Inflammatory macrophage treated with lipopolysaccharide for 4 hours (primary cell): ENCODE results near the gene TOPAZ1.
A peak's percentile ranks its signal among the peaks of the same experiment; 100 is the strongest.

Source experiments
- DNase-seq: peaks from one replicate; pipeline ENCODE4 v3.0.0-alpha.2; 2020

Gene TOPAZ1

GRCh38 chr3:44241706-44242105 lies at the start of gene TOPAZ1:
Gene TOPAZ1, plus strand, starts transcription at chr3:44241886. Its CDS starts 168 bp downstream, at chr3:44242054.
- DNase-seq: no peak

- DNase-seq: peak; percentile 67
Observed at GRCh38 chr3:44198284-44199269, 43.1 kb upstream of the TOPAZ1 start.

DNA sequence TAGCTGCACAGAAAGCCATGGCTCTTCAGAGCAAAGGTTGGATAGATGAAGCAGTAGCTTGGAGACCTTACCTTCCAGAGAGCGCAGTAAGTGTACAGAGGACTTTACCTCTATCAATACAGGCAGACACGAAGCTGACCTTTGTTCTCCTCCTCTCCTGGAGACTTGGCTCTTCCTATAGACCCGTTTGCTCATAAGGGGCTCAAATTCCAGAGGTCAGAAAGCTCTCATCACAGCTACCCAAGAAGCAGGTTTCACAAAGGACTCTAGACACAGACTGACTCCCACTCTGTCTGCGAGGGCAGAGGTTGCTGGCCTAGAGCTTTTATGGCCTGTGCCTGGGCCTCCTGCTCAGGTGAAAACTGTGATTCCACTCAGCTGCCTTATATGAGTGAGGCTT lies 35.4 kb upstream of the TOPAZ1 start:
- no peak for DNase-seq

- no peak for DNase-seq
Observed at GRCh38 chr3:44206862-44207652, 34.6 kb upstream of the TOPAZ1 start.

- no peak for DNase-seq
Observed at GRCh38 chr3:44208086-44208485, 33.6 kb upstream of the TOPAZ1 start.

GRCh38 chr3:44208568-44208967 lies 33.1 kb upstream of the TOPAZ1 start:
- no peak for DNase-seq

- DNase-seq: no peak
Observed at GRCh38 chr3:44210967-44211366, 30.7 kb upstream of the TOPAZ1 start.

DNA sequence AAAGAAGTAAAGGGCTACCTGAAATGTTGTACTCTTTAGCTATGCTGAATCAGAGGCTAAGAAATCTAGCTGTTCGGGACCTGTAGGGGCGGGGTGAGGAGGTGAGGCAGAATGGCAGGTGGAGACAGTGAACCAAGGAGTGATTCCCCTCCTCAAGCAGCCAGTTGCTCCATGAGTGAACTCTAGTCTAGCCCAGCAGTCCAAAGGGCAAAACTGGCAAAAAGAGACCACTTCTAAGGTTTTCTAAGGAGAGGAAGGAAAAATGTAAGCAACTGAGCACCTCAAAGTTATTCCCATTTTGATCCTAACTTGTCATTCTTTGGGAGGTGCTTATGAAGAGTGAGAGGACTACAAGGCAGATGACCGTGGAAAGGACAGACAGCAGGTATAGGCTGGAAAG lies 19.3 kb upstream of the TOPAZ1 start:
- no peak for DNase-seq

DNA sequence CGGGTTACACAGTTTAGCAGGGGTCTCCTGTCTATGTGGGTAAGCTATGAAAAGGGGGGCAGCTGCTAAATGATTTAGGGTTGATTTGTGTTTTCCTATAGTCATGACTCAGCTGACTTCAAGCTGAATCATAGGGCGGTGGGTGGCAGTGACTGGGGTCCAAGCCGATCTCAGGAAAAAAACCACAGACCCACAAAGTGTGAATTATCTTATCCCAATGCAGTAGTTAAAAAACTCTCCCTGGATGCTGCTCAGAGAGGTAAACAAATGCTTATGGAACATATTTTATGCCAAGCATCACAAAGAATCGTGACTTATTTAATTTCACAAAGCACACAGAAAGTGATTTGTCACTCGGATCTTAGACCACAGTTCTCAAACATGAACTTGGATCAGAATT lies 18.4 kb upstream of the TOPAZ1 start:
- no peak for DNase-seq

- no peak for DNase-seq
Observed at GRCh38 chr3:44224131-44224530, 17.6 kb upstream of the TOPAZ1 start.

DNA sequence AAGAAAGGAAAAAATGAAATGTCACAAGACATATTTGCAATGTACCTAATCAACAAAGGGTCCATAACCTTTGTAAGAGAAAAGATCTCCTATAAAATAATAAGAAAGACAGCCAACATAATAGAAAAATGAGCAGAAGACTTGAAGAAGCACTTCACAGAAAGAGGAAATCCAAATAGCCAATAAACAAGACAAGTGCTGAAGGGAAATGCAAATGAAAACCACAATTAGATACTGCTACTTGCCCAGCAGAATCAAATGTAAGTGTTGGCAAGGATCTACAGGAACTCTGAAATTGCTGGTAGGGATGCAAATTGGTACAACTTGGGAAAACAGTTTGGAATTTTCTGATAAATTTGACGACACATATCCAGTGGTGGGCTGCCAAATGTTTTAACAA lies 15.1 kb upstream of the TOPAZ1 start:
- DNase-seq: no peak

- peak; percentile 63 for DNase-seq
Observed at GRCh38 chr3:44227632-44228031, 14.1 kb upstream of the TOPAZ1 start.

- peak; percentile 48 for DNase-seq
Observed at GRCh38 chr3:44228900-44229299, 12.8 kb upstream of the TOPAZ1 start.

DNA sequence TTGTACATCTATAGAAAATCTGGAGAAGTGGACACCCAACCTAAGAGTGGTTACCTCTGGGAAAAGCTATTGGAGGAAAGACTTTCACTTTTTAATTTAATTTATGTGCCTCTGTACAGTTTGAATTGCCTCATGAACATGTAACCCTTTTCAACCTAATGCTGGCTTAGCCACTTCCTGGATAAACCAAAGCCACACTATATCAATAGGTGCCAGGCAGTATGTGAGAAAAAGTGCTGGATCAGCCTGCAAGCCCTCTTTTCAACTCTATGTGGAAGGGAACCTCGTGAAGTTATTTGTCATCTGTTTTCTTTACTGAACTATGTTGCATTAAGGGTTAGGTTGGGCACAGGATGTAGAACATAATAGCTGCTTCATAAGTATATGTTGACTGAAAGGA lies 9.3 kb upstream of the TOPAZ1 start:
- no peak for DNase-seq

DNA sequence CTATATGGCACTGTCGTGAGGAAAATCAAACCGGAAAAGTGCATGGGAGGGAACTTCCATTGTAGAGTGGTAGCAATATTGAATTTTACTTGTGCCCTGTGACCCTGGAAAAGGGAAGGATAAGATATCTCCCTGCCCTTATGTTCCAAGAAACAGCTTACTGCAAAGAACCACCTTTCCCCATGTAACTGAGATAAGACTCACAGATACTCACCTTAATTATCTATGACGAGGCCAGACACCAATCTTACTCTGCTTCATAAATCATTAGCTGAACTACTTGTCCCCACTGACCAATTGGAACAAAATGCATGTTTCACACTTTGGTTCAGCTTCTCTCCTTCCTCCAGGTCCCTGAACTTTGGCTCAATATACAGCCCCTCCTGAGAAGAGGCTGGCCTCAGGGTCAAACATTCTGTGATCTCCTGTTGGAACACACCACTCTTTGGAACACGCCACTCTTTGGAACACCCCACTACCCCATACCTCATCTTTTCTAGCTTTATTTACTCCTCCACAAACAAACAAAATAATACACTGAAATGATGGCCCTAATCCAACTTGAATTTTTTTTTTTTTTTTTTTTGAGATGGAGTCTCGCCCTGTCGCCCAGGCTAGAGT lies 6.9 kb upstream of the TOPAZ1 start:
- no peak for DNase-seq

DNA sequence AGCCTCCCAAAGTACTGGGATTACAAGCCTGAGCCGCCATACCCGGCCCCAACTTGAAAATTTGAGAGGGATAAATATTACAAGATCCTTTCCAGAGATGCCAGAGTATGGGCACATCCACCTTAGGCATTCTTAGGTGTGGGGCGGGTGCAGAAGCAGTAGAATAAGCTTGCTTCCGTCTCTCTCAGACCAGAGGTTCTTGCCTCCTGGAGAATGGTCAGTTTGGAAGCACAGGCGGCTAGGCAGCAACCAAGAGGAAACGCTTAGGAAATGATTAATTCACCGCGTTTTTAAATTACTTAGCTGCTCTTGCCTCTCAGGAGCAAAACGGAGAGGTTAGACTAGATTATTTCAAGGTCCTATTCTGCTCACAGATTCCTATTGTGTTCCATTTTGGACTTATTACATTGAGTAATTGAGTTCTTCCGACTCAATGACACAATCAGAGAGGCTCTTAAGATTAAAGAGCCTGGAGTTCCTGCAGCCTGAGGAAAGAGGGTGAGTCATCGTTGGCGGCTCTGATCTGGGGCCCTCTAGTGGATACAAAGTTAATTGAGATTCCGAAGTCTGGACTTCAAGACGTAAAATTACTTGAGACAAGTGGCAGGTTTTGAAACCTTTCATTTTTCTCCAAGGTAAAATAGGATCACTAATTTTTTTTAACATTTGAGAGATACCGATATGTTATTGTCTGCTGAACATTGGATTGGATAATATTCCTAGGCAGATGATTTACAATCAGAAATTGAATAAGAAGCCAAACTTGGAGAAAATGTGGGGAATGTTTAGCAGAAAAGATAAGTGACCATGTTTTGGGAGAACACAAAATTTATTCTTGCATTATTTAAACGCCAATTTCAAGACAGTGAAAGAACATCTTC lies 5.8 kb upstream of the TOPAZ1 start:
- DNase-seq: peak; percentile 87

- no peak for DNase-seq
Observed at GRCh38 chr3:44236485-44236908, 5.2 kb upstream of the TOPAZ1 start.

GRCh38 chr3:44237161-44237560 lies 4.5 kb upstream of the TOPAZ1 start:
- no peak for DNase-seq

DNA sequence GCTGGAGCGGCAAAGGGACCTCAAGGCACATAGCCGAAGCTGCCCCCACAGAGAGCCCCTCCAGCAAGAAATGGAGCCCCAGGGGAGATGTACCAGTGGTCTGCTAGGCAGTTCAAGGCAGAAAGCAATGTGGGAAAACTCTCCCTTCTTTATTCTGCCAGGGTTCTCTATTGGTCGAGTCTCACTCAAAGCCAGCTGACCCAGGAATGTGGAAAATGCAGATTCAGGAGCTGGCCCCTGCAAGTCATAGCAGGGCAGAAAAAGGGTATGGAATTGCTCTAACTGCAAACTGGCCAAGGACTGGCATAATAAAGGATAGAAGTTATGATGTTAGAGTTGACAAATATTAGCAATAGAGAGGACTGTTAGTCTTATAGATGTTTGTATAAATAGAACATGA lies 4.0 kb upstream of the TOPAZ1 start:
- DNase-seq: no peak

DNA sequence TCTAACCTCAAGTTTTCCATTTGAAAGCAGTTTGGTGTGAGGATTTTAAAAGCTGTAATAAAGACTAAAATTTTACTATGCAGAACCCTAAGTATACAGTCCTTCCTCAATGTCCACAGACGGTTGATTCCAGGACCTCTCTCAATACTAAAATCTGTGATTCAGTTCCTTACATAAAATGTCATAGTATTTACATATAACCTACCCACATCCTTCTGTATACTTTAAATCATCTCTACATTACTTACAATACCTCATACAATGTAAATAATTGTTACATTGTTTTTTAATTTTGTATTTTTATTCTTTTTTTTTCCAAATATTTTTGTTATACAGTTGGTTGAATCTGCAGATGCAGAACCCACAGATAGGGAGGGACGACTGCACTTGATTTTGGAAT lies 2.8 kb upstream of the TOPAZ1 start:
- DNase-seq: no peak

DNA sequence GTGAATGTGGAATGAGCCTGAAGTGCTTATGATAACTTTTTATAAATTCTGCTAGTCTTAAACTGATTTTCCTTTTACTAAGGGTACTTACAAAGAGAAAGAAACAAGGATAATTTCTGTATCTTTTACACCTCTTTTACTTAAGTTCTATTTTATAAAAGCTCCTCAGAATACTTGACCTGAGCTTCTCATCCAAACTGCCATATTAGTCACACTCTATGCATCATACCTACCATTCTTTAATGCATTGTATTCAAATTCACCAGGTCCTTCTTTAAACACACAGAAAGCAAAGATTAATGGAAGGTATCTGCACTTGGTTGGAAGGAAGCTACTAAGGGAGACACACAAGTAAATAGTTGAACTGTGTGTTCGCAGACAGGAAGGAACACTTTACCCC lies 1.6 kb upstream of the TOPAZ1 start:
- no peak for DNase-seq

GRCh38 chr3:44242721-44243120 lies 1.0 kb downstream of the TOPAZ1 start:
- DNase-seq: no peak
